HG02759 (cell line): Measurements from ENCODE around the gene LTF.
"Not testable (repeated sequence)": the region's sequence is repeated elsewhere in the genome, so short reads cannot be mapped to it uniquely, and the experiment has no call there.

Experiments used
- ATAC-seq: cut with Tn5 transposase; IDR thresholded peaks from one replicate; pipeline ENCODE4 v1.9.1; 2021; ENCODE audit warnings: mild to moderate bottlenecking, moderate library complexity; ENCODE audit not compliant: unreplicated experiment

Gene LTF

GRCh38 chr3:46464326-46465195 lies at the start of gene LTF:
Gene LTF, minus strand, starts transcription at chr3:46464905. Its CDS starts 38 bp downstream, at chr3:46464867.
- no peak for ATAC-seq

- no peak for ATAC-seq
Observed at GRCh38 chr3:46512191-46512749, 47.6 kb upstream of the LTF start.

- ATAC-seq: no peak
Observed at GRCh38 chr3:46509661-46510187, 45.0 kb upstream of the LTF start.

- no peak for ATAC-seq
Observed at GRCh38 chr3:46508850-46509591, 44.3 kb upstream of the LTF start.

- ATAC-seq: no peak
Observed at GRCh38 chr3:46506526-46506925, 41.8 kb upstream of the LTF start.

- no peak for ATAC-seq
Observed at GRCh38 chr3:46505953-46506352, 41.2 kb upstream of the LTF start.

- ATAC-seq: no peak
Observed at GRCh38 chr3:46504789-46505188, 40.1 kb upstream of the LTF start.

GRCh38 chr3:46503200-46503874 lies 38.6 kb upstream of the LTF start:
- no peak for ATAC-seq

GRCh38 chr3:46501702-46502101 lies 37.0 kb upstream of the LTF start:
- no peak for ATAC-seq

- no peak for ATAC-seq
Observed at GRCh38 chr3:46500656-46501635, 36.2 kb upstream of the LTF start.

- no peak for ATAC-seq
Observed at GRCh38 chr3:46498916-46499519, 34.3 kb upstream of the LTF start.

GRCh38 chr3:46497556-46498265 lies 33.0 kb upstream of the LTF start, which contains the start of gene RTP3:
Gene RTP3, plus strand, starts transcription at chr3:46497976. Its CDS starts 87 bp downstream, at chr3:46498063.
- no peak for ATAC-seq

- ATAC-seq: no peak
Observed at GRCh38 chr3:46496746-46497555, 32.2 kb upstream of the LTF start.

- ATAC-seq: no peak
Observed at GRCh38 chr3:46495901-46496456, 31.3 kb upstream of the LTF start.

- ATAC-seq: not testable (repeated sequence)
Observed at GRCh38 chr3:46494491-46494890, 29.8 kb upstream of the LTF start.

- no peak for ATAC-seq
Observed at GRCh38 chr3:46492890-46493547, 28.3 kb upstream of the LTF start.
